GM23338 (cell line): ENCODE data around the gene FCHSD2.

ENCODE experiments used
- EZH2 ChIP-seq: fragments of 200-600 bp; sonication (generic); IDR thresholded peaks from one replicate; pipeline ENCODE4 v1.8.0; 2017; ENCODE audit warnings: antibody characterized with exemption, mild to moderate bottlenecking, low read depth; ENCODE audit not compliant: unreplicated experiment
- TF ChIP-seq, protein P1 (sequence below), 2 experiments: fragments of 200-600 bp in 1 of 2; sonication (generic) in 1 of 2; conservative IDR thresholded peaks; 2 replicates each; pipeline versions ENCODE4 v1.5.1 to v1.6.1; 2016 to 2017; ENCODE audit warnings: antibody characterized with exemption in 2 of 2, low read depth in 2 of 2, mild to moderate bottlenecking in 2 of 2, moderate library complexity in 1 of 2
- TF ChIP-seq, protein P2 (sequence below): IDR thresholded peaks from 2 replicates; pipeline ENCODE4 v1.6.1; 2016; ENCODE audit warnings: antibody characterized with exemption

DNA sequence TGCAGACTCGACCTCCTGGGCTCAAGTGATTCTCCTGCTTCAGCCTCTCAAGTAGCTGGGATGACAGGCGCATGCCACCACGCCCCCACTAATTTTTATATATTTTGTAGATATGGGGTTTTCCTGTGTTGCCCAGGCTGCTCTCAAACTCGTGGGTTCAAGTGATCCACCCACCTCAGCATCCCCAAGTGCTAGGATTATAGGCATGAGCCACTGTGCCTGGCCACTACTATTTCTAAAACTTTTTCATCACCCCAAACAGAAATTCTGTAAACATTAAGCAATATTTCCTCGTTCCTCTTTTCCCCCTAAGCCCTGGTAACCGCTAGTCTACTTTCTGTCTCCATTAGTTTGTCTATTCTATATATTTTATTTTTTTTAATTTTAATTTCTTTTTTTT lies 336.9 kb downstream of the FCHSD2 start:
- TF ChIP-seq, protein P1, sequence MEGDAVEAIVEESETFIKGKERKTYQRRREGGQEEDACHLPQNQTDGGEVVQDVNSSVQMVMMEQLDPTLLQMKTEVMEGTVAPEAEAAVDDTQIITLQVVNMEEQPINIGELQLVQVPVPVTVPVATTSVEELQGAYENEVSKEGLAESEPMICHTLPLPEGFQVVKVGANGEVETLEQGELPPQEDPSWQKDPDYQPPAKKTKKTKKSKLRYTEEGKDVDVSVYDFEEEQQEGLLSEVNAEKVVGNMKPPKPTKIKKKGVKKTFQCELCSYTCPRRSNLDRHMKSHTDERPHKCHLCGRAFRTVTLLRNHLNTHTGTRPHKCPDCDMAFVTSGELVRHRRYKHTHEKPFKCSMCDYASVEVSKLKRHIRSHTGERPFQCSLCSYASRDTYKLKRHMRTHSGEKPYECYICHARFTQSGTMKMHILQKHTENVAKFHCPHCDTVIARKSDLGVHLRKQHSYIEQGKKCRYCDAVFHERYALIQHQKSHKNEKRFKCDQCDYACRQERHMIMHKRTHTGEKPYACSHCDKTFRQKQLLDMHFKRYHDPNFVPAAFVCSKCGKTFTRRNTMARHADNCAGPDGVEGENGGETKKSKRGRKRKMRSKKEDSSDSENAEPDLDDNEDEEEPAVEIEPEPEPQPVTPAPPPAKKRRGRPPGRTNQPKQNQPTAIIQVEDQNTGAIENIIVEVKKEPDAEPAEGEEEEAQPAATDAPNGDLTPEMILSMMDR (conservative IDR thresholded peaks at IDR 0.05; ENCODE audit: low read depth in 2 of 2) = no peak
- TF ChIP-seq, protein P2, sequence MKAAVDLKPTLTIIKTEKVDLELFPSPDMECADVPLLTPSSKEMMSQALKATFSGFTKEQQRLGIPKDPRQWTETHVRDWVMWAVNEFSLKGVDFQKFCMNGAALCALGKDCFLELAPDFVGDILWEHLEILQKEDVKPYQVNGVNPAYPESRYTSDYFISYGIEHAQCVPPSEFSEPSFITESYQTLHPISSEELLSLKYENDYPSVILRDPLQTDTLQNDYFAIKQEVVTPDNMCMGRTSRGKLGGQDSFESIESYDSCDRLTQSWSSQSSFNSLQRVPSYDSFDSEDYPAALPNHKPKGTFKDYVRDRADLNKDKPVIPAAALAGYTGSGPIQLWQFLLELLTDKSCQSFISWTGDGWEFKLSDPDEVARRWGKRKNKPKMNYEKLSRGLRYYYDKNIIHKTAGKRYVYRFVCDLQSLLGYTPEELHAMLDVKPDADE = no peak
- no peak for TF ChIP-seq EZH2
